Liver (tissue), 9 donors: ENCODE data around the gene NDFIP2. TPM values are rescaled to one million over a fixed set of nuclear protein-coding genes. Genes with fewer than 3 reads are reported as not detected.

Experiments used
- DNase-seq: peaks from one replicate; pipeline ENCODE4 v3.0.0-alpha.2; 2017; ENCODE audit warnings: low spot score
- H3K27ac ChIP-seq, 2 donors: one replicate each; pipeline ENCODE4 v1.7.0; 2013; ENCODE audit warnings: inconsistent platforms in 2 of 2, low read length in 2 of 2, control low read depth in 1 of 2, low read depth in 1 of 2, mild to moderate bottlenecking in 1 of 2
- H3K27me3 ChIP-seq, 4 donors: one replicate each; pipeline versions ENCODE4 v1.6.1 to v1.7.0; 2013; ENCODE audit warnings: low read length in 3 of 4, inconsistent platforms in 1 of 4, mild to moderate bottlenecking in 1 of 4, moderate library complexity in 1 of 4; ENCODE audit not compliant: control insufficient read depth in 4 of 4, insufficient read depth in 4 of 4
- H3K36me3 ChIP-seq, 4 donors: one replicate each; pipeline versions ENCODE4 v1.6.1 to v1.7.0; 2013; ENCODE audit warnings: low read length in 3 of 4, mild to moderate bottlenecking in 3 of 4, low read depth in 1 of 4, moderate library complexity in 1 of 4; ENCODE audit not compliant: control insufficient read depth in 4 of 4, insufficient read depth in 3 of 4
- H3K4me1 ChIP-seq, 4 donors: one replicate each; pipeline versions ENCODE4 v1.6.1 to v1.7.0; 2013; ENCODE audit warnings: low read length in 3 of 4, mild to moderate bottlenecking in 3 of 4, moderate library complexity in 1 of 4; ENCODE audit not compliant: control insufficient read depth in 4 of 4, insufficient read depth in 4 of 4
- H3K4me3 ChIP-seq, 3 donors: one replicate each; pipeline versions ENCODE4 v1.6.1 to v1.7.0; 2013; ENCODE audit warnings: low read length in 3 of 3, control low read depth in 1 of 3, low read depth in 1 of 3, mild to moderate bottlenecking in 1 of 3
- H3K9ac ChIP-seq, 2 donors: one replicate each; pipeline ENCODE4 v1.7.0; 2013; ENCODE audit warnings: low read length in 2 of 2, mild to moderate bottlenecking in 2 of 2, moderate library complexity in 2 of 2, control low read depth in 1 of 2, low read depth in 1 of 2
- H3K9me3 ChIP-seq, 4 donors: one replicate each; pipeline versions ENCODE4 v1.6.1 to v1.7.0; 2013; ENCODE audit warnings: low read length in 3 of 4; ENCODE audit not compliant: control insufficient read depth in 4 of 4
- CTCF ChIP-seq: fragments of 150-350 bp; IDR thresholded peaks from 2 replicates; pipeline ENCODE4 v1.5.1; 2017; ENCODE audit warnings: improper control_type of control experiment, low read depth, low read length; ENCODE audit not compliant: missing input control
- EGR1 ChIP-seq, 2 donors: IDR thresholded peaks; 2 replicates each; pipeline ENCODE4 v1.6.1; 2016 to 2018; ENCODE audit warnings: antibody characterized with exemption in 2 of 2, low read depth in 2 of 2
- FOXA1 ChIP-seq: IDR thresholded peaks from 2 replicates; pipeline ENCODE4 v1.6.1; 2016; ENCODE audit warnings: antibody characterized with exemption
- FOXA2 ChIP-seq: IDR thresholded peaks from 2 replicates; pipeline ENCODE4 v1.6.1; 2016; ENCODE audit warnings: antibody characterized with exemption
- HNF4A ChIP-seq, 2 donors: conservative IDR thresholded peaks; 2 replicates each; pipeline ENCODE4 v1.6.1; 2016; ENCODE audit warnings: antibody characterized with exemption in 2 of 2, mild to moderate bottlenecking in 2 of 2
- JUND ChIP-seq, 2 donors: IDR thresholded peaks; 2 replicates each; pipeline ENCODE4 v1.6.1; 2016; ENCODE audit warnings: antibody characterized with exemption in 2 of 2
- RAD21 ChIP-seq, 2 donors: IDR thresholded peaks; 2 replicates each; pipeline ENCODE4 v1.6.1; 2016; ENCODE audit warnings: antibody characterized with exemption in 2 of 2, mild to moderate bottlenecking in 2 of 2
- REST ChIP-seq: IDR thresholded peaks from 2 replicates; pipeline ENCODE4 v1.6.1; 2016; ENCODE audit warnings: antibody characterized with exemption, mild to moderate bottlenecking
- SP1 ChIP-seq: IDR thresholded peaks from 2 replicates; pipeline ENCODE4 v1.6.1; 2018; ENCODE audit warnings: antibody characterized with exemption, mild to moderate bottlenecking
- TAF1 ChIP-seq: conservative IDR thresholded peaks from 2 replicates; pipeline ENCODE4 v1.6.1; 2016; ENCODE audit warnings: antibody characterized with exemption, mild to moderate bottlenecking
- YY1 ChIP-seq: IDR thresholded peaks from 2 replicates; pipeline ENCODE4 v1.6.1; 2016; ENCODE audit warnings: antibody characterized with exemption, mild to moderate bottlenecking
- ZBTB33 ChIP-seq: IDR thresholded peaks from 2 replicates; pipeline ENCODE4 v1.6.1; 2016; ENCODE audit warnings: antibody characterized with exemption
- WGBS: extraction: QIAGEN DNeasy Blood & Tissue Kit; methylation state at CpG from one replicate; pipeline ENCODE4 v1.1.7; 2013; 5-methylcytosine and 5-hydroxymethylcytosine counted together
- polyA plus RNA-seq, 2 donors: library from polyadenylated mRNA; stranded (reverse) in 1 of 2; unstranded in 1 of 2; fragments of 200-250 nt in 1 of 2; fragments of >200 nt in 1 of 2; fragmentation: Nextera tagmentation in 1 of 2; extraction: Ambion mirVana in 1 of 2; gene quantifications; one replicate each; pipeline versions ENCODE4 v1.2.1 to v1.2.3, GENCODE V29; 2013 to 2015
- total RNA-seq, 2 donors: library from RNA; depleted of rRNA; stranded (reverse); fragments of >200 nt; gene quantifications; one replicate each; pipeline ENCODE4 v1.2.3, GENCODE V29; 2014
- TF ChIP-seq, protein P1 (sequence below): IDR thresholded peaks from 2 replicates; pipeline ENCODE4 v1.6.1; 2016; ENCODE audit warnings: antibody characterized with exemption
- donor health status: healthy.
- donor health status: healthy.
- donor health status: healthy.
- donor health status: healthy.
- donor health status: healthy.

The NDFIP2 gene
- total and polyA plus RNA-seq, 4 donors, result 15.5 to 22.2 (median 16.3) TPM

DNA sequence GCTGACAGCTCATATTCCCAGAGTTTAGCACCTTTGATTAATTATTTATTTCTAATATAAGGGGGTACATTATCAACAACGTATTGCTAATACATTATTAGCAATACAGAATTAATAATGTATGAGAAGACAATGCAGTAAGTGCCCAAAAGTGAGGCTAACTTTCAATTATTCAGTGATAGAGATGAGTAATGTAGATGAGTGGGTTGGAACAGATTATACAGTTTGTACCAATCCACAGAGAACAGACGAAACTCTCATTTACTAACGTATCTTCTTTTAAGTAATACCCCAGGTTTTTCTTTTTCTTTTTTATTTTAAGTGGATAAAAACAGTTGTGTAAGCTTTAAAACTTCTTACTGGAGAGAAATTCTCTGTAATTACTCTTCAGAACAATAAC lies 38.2 kb upstream of the NDFIP2 start:
- Histone ChIP-seq H3K4me3 (no peak overlapping the region), H3K9me3 (no peaks in the 10 kb centered on the region), H3K9ac (no peak overlapping the region), H3K27ac (no peak overlapping the region), H3K4me1 (no peaks in the 10 kb centered on the region), H3K27me3 (no peaks in the 10 kb centered on the region), H3K36me3 (no peaks in the 10 kb centered on the region)
- no peak for TF ChIP-seq HNF4A (conservative IDR thresholded peaks at IDR 0.05)
- TF ChIP-seq CTCF, result no peak
- no peak for TF ChIP-seq REST
- no peak for TF ChIP-seq JUND (IDR thresholded peaks at IDR 0.05)
- no peak for TF ChIP-seq SP1
- TF ChIP-seq RAD21 (IDR thresholded peaks at IDR 0.05), result no peak
- TF ChIP-seq YY1, result no peak
- TF ChIP-seq ZBTB33, result no peak
- TF ChIP-seq FOXA2, result no peak
- WGBS, result 89% methylated on average over 3 of the region's 3 CpGs
- no peak for DNase-seq

- WGBS, result 90% methylated on average over 11 of the region's 11 CpGs
- no peak overlapping the region for H3K4me3 ChIP-seq
- H3K9ac ChIP-seq, result no peak overlapping the region
- H3K36me3 ChIP-seq, result no peaks in the 10 kb centered on the region
- H3K27me3 ChIP-seq, result no peaks in the 10 kb centered on the region
- no peaks in the 10 kb centered on the region for H3K4me1 ChIP-seq
- DNase-seq, result no peak
- TF ChIP-seq SP1 (no peak), ZBTB33 (no peak), HNF4A (conservative IDR thresholded peaks at IDR 0.05) (no peak), FOXA1 (no peak), EGR1 (IDR thresholded peaks at IDR 0.05; ENCODE audit: low read depth in 2 of 2) (no peak), JUND (IDR thresholded peaks at IDR 0.05) (no peak), TAF1 (no peak)
- TF ChIP-seq, protein P1, sequence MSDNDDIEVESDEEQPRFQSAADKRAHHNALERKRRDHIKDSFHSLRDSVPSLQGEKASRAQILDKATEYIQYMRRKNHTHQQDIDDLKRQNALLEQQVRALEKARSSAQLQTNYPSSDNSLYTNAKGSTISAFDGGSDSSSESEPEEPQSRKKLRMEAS, result no peak
- no peak overlapping the region for H3K27ac ChIP-seq
- no peaks in the 10 kb centered on the region for H3K9me3 ChIP-seq
Measured at GRCh38 chr13:79445968-79446645, 34.8 kb upstream of the NDFIP2 start.
